Hindlimb muscle (tissue), 1 donor: Measurements from ENCODE around the gene B4GALT7. TPM values are rescaled to one million over a fixed set of nuclear protein-coding genes. Genes with fewer than 3 reads are reported as not detected.
"Not testable (repeated sequence)": the region's sequence is repeated elsewhere in the genome, so short reads cannot be mapped to it uniquely, and the experiment has no call there.

Experiments
- DNase-seq: peaks from one replicate; pipeline ENCODE4 v3.0.0-alpha.2; 2013
- polyA plus RNA-seq: library from polyadenylated mRNA; unstranded; fragments of 120-200 nt; gene quantifications from one replicate; pipeline ENCODE4 v1.2.1, GENCODE V29; 2013; ENCODE audit not compliant: insufficient read length

B4GALT7 gene
- polyA plus RNA-seq, 1 donor, result 20.7 TPM

DNA sequence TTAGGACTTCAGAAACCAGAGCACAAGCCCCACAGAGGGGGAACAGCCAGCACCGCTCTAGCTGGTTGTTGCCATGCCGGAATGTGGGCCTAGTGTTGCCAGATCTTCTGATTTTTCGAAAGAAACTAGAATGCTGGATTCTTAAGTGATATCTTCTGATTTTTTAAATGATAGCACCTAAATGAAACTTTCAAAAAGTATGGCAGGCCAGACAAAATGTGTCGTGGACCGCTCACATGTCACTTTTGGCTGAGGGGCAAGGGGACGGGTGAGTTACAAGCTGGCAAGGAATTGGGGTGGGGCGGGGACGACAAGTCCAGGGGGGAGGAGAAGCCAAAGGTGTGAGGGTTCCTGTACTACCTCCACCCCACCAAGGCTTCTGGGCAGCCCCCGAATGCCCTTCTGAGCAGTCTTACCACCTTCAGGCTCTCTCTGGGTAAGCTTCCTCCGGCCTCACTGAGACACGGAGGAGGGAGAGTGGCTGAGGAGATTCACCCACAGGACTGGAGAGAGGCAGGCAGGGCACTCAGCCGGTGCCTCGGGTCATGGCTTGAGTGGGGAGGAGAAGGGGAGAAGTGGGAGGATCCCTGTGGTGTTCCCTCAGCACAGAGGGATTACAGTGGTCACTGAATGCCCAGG, 10.3 kb downstream of the B4GALT7 start:
- DNase-seq, result no peak

DNA sequence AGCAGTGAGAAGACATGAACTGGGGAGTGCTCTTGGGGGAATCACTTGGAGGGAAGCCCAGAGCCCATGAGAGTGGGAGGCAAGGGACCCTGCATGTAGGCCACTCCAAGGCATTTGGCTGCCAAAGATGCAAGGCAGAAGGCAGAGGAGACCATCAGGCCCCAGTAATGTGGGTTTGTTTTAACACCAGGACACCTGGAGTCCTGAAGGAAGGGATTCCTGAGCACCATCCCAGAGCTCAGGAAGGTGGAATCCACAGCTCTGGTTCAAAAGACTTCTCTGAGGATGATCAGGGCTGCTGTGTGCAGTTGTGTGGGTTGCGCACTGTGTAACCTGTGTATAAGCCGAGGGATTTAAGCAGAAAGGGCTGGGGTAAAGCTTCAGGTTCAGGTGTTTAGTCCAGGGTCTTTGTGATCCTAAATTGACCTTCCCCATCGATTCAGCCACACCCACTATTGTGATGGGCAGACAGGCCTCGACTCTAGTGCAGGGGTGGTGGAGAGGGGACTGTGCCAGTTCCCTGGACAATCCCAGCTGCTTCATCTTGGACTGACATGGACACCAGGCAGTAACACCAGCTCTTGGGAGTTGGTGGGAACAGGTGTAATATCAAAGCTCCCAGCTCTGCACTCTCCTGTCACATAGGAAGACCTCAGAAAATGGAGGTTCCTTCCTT, 11.0 kb downstream of the B4GALT7 start:
- DNase-seq, result no peak

DNA sequence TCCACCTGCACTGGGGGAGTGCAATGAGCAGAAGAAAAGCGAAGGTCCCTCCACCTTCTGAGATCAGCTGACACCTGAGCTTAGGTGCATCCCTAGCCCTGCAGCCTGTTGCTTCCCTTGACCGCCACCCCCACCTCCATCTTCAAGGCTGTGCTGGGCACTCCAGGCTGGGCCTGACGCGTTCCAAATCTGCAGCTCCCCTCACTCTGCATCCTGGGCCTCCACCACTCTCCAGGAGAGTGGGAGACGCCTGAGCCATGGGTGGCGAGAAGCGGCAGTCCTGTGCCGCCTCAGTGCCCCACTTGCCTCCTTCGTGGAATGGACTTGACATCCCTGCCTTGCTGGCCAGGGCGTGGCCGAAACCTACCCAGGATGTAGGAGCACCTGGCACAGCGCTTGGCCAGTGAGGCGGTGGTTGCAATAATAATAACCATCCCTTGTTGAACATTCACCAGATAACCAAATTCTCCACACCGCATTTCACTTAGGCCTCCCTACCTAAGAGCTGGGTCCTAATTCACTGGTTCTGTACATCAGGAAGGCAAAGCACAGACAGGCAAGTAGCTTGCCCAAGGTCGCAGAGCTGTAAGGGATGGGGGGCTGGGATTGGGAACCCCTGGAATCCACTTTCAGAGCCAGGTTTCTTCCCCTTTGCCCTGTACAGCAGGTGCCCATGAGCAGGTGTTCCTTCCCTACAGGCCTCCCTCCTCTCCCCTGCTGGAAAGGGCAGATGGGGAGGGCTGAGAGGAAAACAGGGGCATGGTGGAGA, 11.7 kb downstream of the B4GALT7 start:
- DNase-seq, result no peak

DNA sequence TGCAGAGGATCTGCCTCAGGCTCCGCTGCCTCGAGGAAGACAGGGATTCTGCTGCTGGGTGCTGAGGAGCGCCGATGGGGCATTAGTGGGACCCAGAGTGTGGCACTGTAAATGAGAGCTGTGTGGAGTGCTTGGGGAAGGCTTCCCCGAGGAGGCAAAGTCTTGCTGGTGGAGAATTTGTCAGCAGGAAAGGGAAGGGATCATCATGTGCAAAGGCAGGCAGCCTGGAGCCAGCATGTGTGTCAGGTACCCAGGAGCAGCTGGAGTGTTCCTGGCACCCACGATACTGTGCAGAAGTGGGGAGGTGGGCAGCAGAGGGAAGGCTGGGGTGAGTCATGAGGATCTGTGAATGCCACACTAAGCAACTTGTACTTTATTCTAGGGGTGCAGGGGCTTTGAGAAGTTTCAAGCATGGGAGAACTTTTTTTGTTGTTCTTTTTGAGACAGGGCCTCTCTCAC, 12.3 kb downstream of the B4GALT7 start:
- DNase-seq, result no peak

DNA sequence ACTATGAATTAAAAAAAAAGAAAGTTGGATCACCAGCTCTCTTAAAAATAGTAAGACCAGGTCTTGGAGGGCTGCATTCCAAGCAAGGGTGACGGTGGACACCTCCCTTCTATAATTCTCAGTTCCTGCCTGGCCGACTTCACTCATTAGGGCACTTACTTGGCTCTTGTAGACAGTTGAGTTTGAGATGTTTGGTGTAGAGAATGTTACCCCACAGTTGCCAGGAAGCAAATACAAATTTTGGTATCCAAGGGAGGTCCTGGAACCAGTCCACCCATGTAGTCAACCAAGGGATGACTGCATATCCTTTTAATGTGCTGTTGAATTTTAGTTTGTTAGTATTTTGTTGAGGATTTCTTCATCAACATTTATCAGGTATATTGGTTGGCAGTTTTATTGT, 20.6 kb downstream of the B4GALT7 start:
- DNase-seq, result no peak

DNA sequence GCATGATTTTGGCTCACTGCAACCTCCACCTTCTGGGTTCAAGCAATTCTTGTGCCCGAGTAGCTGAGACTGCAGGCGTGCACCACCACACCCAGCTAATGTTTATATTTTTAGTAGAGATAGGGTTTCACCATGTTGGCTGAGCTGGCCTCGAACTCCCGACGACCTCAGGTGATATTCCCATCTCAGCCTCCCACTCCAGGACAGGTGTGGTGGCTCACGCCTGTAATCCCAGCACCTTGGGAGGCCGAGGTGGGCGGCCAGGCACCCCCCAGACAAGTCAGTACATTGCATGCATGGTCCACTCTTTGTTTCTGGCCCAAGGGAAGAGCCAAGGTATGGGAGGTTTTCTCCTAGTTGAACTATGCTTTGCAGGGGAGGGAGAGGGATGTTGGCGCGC, 24.2 kb downstream of the B4GALT7 start:
- DNase-seq, result not testable (repeated sequence)

DNA sequence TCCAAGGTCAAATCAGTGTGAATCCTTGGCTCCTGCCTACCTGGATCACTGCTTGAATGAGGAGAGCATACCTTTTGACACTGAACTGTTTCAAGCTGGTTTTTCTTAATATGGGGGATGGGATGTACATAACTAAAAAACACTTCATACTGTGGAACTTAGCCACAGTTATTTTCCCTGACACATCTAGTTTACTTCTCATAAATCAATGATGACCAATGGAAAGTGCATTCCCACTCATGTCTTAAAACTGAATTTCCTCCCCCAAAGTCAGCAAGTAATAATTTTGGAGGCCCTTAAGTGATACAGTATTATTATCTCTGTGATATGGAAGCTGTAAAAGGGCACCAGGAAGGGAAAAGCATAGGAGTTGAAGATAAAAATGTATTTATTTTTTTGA, 30.3 kb downstream of the B4GALT7 start:
- not testable (repeated sequence) for DNase-seq

DNA sequence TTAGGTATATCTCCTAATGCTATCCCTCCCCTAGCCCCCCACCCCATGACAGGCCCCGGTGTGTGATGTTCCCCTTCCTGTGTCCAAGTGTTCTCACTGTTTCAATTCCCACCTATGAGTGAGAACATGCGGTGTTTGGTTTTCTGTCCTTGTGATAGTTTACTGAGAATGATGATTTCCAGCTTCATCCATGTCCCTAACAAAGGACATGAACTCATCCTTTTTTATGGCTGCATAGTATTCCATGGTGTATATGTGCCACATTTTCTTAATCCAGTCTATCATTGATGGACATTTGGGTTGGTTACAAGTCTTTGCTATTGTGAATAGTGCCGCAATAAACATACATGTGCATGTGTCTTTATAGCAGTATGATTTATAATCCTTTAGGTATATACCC, 35.0 kb downstream of the B4GALT7 start:
- not testable (repeated sequence) for DNase-seq

DNA sequence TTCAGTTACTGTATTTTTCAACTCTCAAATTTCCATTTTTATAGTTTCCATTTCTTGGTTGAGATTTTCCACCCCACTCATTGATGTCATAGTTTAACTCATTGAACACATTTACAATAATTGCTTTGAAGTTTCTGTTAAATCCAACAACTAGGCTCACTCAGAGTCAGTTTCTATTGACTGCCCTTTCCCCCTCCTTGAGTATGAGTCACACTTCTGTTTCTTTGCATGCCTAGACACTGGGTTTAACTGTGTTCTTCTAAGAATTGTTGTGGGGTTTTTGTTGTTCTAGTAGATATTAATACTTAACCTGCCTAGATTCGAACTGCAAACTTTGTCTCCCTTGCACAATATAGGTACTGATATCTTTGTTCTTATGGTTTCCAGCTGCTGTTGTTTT, 45.5 kb downstream of the B4GALT7 start:
- not testable (repeated sequence) for DNase-seq

DNA sequence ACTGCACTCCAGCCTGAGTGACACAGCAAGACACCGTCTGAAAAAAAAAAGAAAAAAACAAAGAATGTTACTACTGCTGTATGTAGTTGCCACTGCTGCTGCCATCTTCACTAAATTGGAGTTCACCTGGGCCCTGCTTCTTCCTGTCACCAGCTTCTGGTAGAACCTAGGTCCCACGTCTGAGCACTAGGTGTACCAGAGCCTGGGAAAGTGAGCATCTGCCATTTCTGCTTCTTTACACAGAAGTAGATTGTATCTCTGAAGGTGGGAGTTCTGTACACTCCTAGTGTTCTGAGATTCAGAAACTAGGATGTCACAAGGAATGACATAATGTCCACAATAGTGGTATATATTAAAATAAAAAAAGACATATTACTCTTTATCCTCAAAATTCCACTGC, 51.3 kb downstream of the B4GALT7 start:
- not testable (repeated sequence) for DNase-seq

DNA sequence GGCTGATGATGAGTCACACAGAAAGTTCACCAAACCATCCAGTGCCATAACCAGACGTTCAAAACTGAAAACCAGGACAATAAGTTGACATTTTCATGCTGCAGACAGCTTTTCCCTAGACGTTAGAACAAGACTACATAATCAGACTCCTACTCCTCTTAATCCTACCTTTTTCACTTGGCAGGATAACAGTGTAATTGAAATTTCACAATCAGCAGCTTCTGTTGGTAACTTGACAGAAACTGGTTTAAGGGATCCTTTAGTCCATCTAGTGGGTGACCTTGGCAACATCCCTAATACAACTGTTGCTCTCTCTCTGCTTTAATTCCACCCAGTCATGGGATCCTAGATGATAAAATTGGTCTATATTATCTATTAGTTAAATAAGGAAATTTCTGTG, 57.9 kb downstream of the B4GALT7 start:
- DNase-seq, result not testable (repeated sequence)

DNA sequence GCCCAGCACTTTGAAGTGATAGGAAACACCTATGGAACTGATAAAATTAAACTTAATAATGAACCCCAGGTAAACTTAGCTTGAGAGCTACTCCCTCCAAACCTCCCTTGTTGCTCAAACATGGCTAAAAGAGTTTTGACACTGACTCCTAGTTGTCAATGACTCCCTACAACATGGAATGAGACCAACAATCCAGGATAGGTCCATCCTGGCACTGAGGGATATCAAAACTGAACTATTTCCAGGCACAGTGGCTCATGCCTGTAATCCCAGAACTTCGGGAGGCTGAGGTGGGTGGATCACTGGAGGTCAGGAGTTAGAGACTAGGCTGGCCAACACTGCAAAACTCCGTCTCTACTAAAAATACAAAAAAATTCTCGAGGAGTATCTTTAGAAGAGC, 58.6 kb downstream of the B4GALT7 start:
- not testable (repeated sequence) for DNase-seq

Other genes with a start within 250 kb of the B4GALT7 start
- gene LMAN2, start 248.5 kb upstream of the B4GALT7 start, polyA plus RNA-seq, result 76.5 TPM
- 17.7 TPM for gene RGS14, start 242.2 kb upstream of the B4GALT7 start, polyA plus RNA-seq
- gene SLC34A1, start 215.7 kb upstream of the B4GALT7 start, polyA plus RNA-seq, result not detected
- gene PFN3, start 199.5 kb upstream of the B4GALT7 start, polyA plus RNA-seq, result not detected
- gene F12, start 190.6 kb upstream of the B4GALT7 start, polyA plus RNA-seq, result 0.41 TPM
- gene GRK6, start 173.5 kb upstream of the B4GALT7 start, polyA plus RNA-seq, result 17.7 TPM
- gene PRR7, start 153.3 kb upstream of the B4GALT7 start, polyA plus RNA-seq, result 0.96 TPM
- 280 TPM for gene DBN1, start 126.5 kb upstream of the B4GALT7 start, polyA plus RNA-seq
- 326 TPM for gene PDLIM7, start 102.5 kb upstream of the B4GALT7 start, polyA plus RNA-seq
- 9.8 TPM for gene DOK3, start 90.3 kb upstream of the B4GALT7 start, polyA plus RNA-seq
- 45.8 TPM for gene DDX41, start 83.2 kb upstream of the B4GALT7 start, polyA plus RNA-seq
- gene FAM193B, start 45.6 kb upstream of the B4GALT7 start, polyA plus RNA-seq, result 59.9 TPM
- gene TMED9, start 7.9 kb upstream of the B4GALT7 start, polyA plus RNA-seq, result 114 TPM
- gene FAM153A, start 182.8 kb downstream of the B4GALT7 start, polyA plus RNA-seq, result 0.49 TPM